Brain microvascular endothelial cell (primary cell): ENCODE data around the gene STAG2.
A peak's percentile ranks its signal among the peaks of the same experiment; 100 is the strongest.

Experiments used
- DNase-seq: peaks from one replicate; pipeline ENCODE4 v3.0.0-alpha.2; 2020
- H3K27ac ChIP-seq: fragments of 250-450 bp; sonication (Bioruptor Pico); 2 replicates; pipeline ENCODE4 v1.5.1; 2020; ENCODE audit warnings: mild to moderate bottlenecking, moderate library complexity
- H3K27me3 ChIP-seq: fragments of 250-450 bp; sonication (Bioruptor Pico); replicated peaks from 2 replicates; pipeline ENCODE4 v1.5.1; 2020; ENCODE audit warnings: mild to moderate bottlenecking
- H3K36me3 ChIP-seq: fragments of 250-450 bp; sonication (Bioruptor Pico); replicated peaks from 2 replicates; pipeline ENCODE4 v1.5.1; 2020; ENCODE audit warnings: mild to moderate bottlenecking
- H3K4me3 ChIP-seq: 2 replicates; pipeline ENCODE4 v1.5.1; 2011; ENCODE audit warnings: low read depth, mild to moderate bottlenecking, control low read depth, low read length, moderate library complexity
- in situ Hi-C: cut with HindIII; loops from 2 replicates; pipeline ENCODE4 v1.10.0; 2017; ENCODE audit warnings: low sequenced_read_pairs, low pct_ligation_motif_present
- TF ChIP-seq, protein P1 (sequence below): IDR thresholded peaks from 2 replicates; pipeline ENCODE4 v1.5.1; 2011; ENCODE audit warnings: low read depth, mild to moderate bottlenecking, moderate library complexity, low read length, control low read depth, inconsistent platforms; ENCODE audit errors: missing control alignments

The STAG2 gene

DNA sequence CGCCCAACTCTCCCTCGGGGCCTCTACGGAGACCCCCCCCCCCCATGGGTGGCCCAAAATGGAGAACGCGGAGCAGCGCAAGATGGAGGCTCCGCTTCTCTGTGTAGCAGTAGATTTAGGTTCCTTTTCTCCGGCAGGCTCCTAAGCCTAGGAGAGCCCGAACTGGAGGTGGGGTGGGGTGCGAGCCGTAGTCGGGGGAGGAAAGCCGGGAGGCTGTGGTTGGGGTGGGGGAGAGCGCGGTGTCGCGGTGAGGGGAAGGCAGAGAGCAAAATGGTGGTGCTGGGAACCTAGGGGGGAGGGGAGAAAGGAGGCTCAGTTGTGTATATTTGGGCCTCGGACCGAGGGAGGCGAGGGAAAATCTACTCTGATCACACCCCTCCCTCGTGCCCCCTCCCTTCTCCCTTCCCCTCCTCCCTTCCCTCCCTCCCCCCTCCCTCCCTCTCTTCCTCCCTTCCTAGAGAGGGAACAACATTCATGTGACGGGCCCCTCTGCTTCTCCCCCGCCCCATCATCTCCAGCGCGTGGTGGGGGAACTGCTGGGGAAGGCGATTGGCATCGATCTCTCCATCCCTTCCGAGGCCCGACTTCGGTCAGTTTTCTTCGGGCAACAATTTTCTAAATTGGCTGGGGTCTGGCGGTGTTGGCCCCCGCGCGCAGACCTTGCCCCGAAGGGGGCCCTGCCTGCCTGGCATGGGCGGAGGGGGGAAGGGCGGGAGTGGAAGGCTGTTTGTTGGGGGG lies at the start of gene STAG2:
Gene STAG2, plus strand, starts transcription at position 439 of the 738 bp plus-strand sequence. CDS start 60,922 bp downstream, outside the sequence.
- peak within 1 kb of the TSS; percentile 73 for H3K4me3 ChIP-seq
- H3K27ac ChIP-seq = peak within 1 kb of the TSS; percentile 97
- in situ Hi-C loops = no loop called here
- DNase-seq = peak; percentile 74
- no peaks in the 10 kb centered on the region for H3K27me3 ChIP-seq
- TF ChIP-seq, protein P1, sequence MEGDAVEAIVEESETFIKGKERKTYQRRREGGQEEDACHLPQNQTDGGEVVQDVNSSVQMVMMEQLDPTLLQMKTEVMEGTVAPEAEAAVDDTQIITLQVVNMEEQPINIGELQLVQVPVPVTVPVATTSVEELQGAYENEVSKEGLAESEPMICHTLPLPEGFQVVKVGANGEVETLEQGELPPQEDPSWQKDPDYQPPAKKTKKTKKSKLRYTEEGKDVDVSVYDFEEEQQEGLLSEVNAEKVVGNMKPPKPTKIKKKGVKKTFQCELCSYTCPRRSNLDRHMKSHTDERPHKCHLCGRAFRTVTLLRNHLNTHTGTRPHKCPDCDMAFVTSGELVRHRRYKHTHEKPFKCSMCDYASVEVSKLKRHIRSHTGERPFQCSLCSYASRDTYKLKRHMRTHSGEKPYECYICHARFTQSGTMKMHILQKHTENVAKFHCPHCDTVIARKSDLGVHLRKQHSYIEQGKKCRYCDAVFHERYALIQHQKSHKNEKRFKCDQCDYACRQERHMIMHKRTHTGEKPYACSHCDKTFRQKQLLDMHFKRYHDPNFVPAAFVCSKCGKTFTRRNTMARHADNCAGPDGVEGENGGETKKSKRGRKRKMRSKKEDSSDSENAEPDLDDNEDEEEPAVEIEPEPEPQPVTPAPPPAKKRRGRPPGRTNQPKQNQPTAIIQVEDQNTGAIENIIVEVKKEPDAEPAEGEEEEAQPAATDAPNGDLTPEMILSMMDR = no peak
- H3K36me3 ChIP-seq = no peaks in the 10 kb centered on the region

DNA sequence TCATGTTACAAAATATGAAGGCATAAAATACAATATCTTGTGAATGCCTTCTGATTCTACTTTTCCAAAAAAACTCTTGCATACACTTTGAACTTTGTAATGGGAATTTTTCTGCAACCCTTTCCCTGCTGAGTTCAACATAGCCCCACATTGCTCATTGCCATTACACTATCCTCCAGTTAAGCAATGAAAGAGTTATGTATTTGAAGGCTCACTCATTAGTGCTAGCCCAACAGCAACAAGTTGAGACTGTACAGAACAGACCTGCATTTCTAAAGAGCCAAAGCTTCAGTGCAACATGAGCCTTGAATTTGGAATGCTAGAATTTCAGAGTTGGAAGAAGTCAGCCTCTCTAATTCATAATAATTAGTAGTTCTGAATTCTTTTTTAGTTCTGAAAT lies 44.4 kb upstream of the STAG2 start:
- in situ Hi-C loops = no loop called here
- H3K27me3 ChIP-seq = no peaks in the 10 kb centered on the region
- no peaks in the 10 kb centered on the region for H3K36me3 ChIP-seq
- no peak overlapping the region for H3K4me3 ChIP-seq
- H3K27ac ChIP-seq = no peak overlapping the region
- TF ChIP-seq, protein P1 = no peak
- no peak for DNase-seq

DNA sequence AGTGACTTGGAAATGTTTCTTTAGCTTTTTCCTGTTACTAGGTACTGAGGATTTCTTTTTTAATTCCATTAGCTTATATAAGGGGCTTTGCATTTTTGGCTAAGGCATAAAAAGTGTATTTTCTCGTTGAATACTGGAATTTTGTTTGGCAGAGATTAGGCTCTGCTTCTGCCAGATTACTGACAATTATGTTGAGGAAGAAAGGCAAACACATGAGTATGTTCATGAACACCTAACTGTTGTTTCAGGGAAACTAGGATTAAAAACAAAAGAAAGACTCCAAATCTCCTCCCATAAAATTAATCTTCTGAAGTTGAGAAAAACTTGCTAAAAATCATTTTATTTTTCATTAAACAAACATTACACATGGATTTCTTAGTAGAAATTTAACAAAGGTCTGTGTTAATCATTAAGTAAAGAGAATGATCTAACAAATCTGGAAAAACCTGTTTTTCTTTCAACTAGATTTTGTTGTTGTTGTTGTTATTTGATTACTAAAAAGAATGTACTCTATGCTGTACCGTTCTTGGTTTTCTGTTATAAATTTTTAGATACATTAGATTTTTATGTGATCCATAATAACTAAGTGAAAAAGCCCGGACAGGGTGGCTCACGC lies 43.3 kb upstream of the STAG2 start:
- Histone ChIP-seq H3K27me3 (no peaks in the 10 kb centered on the region), H3K4me3 (no peak overlapping the region), H3K36me3 (no peaks in the 10 kb centered on the region), H3K27ac (no peak overlapping the region)
- in situ Hi-C loops = no loop called here
- TF ChIP-seq, protein P1 = no peak
- DNase-seq = no peak

DNA sequence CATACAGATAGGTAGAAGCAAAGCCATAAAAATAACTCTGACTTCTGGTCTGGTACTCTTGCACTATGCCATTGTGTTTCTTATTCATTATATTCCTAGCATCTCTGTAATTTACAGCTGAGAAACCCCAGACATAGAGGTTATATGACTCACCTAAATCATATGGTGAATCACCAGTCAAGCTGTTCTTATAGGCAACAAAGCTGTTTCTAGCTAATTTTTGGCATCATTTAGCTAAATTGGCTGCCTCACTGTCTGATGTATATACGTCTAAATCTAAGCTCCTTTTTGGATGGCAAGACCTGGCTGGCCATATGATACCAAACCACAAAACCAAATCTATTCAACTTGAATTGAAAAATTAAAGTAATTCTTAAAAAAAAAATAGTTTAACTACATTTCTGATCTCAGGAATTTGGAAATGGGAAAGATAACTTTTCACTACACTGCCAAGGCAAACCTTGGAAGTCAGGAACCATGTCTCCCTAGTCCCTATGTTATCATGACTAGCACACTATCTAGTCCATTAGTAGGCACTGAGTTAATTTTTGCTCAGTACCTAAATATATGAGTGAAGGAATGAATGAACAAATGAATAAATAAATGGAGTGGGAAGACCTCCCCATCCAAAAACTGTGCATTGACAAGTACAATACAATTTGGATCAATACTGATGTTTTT lies 41.3 kb upstream of the STAG2 start:
- Histone ChIP-seq H3K27ac (no peak overlapping the region), H3K4me3 (no peak overlapping the region), H3K36me3 (no peaks in the 10 kb centered on the region), H3K27me3 (no peaks in the 10 kb centered on the region)
- peak; percentile 38 for DNase-seq
- TF ChIP-seq, protein P1 = no peak
- in situ Hi-C loops = no loop called here

DNA sequence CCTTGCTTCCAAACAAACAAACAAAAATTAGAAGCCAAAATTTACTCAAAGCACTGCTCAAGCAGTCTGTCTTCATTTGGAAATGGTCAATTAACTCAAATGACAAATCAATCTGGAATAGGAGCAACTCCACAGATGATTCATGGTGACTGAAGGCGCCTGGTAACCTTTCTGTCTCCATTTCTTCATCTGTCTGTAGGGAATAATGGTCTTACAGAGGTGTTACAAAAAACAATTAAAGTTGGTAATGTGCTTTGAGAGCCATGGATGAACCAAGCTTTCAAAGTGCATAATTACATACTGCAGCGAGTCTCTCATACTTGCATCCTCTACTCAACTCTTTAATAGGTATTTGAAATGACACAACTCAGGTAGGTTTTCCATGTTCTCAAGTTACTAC lies 38.3 kb upstream of the STAG2 start:
- in situ Hi-C loops = no loop called here
- DNase-seq = no peak
- Histone ChIP-seq H3K36me3 (no peaks in the 10 kb centered on the region), H3K4me3 (no peak overlapping the region), H3K27me3 (no peaks in the 10 kb centered on the region), H3K27ac (no peak overlapping the region)
- TF ChIP-seq, protein P1 = no peak
